Myocyte (in vitro differentiated cells): ENCODE data around the gene DLX6. TPM values are rescaled to one million over a fixed set of nuclear protein-coding genes. Genes with fewer than 3 reads are reported as not detected.
"Not testable (repeated sequence)": the region's sequence is repeated elsewhere in the genome, so short reads cannot be mapped to it uniquely, and the experiment has no call there.

Source experiments
- DNase-seq: peaks from one replicate; pipeline ENCODE4 v3.0.0-alpha.2; 2012; ENCODE audit warnings: low read depth
- total RNA-seq: library from RNA; depleted of rRNA; stranded (reverse); fragments of >200 nt; gene quantifications from 2 replicates; pipeline ENCODE4 v1.2.3, GENCODE V29; 2014

Gene DLX6
- total RNA-seq, 1 donor from 2014 or later = 0.27 TPM

GRCh38 chr7:97021747-97022490 lies 16.6 kb downstream of the DLX6 start:
- DNase-seq = no peak

GRCh38 chr7:97022491-97023306 lies 17.3 kb downstream of the DLX6 start:
- no peak for DNase-seq

- peak; percentile 56 for DNase-seq
These were observed 19.1 kb downstream of the DLX6 start, which contains the start of gene DLX5 for GRCh38 chr7:97024209-97025129. TSS of gene DLX5 (minus strand) at chr7:97024831. CDS start at chr7:97024623, 208 bp downstream.

GRCh38 chr7:97025130-97025499 lies 19.8 kb downstream of the DLX6 start:
- DNase-seq = no peak

GRCh38 chr7:97025983-97026714 lies 20.8 kb downstream of the DLX6 start:
- no peak for DNase-seq

GRCh38 chr7:97026715-97027426 lies 21.5 kb downstream of the DLX6 start:
- no peak for DNase-seq

- DNase-seq = peak; percentile 90
These were observed 22.3 kb downstream of the DLX6 start for GRCh38 chr7:97027427-97028234.

GRCh38 chr7:97034213-97034852 lies 29.0 kb downstream of the DLX6 start:
- not testable (repeated sequence) for DNase-seq

GRCh38 chr7:97039374-97040065 lies 34.2 kb downstream of the DLX6 start:
- DNase-seq = no peak

GRCh38 chr7:97043281-97043680 lies 37.9 kb downstream of the DLX6 start:
- no peak for DNase-seq

Other genes with a start within 250 kb of the DLX6 start
- not detected in 2 replicates for gene DLX5, start 19.3 kb downstream of the DLX6 start, total RNA-seq
- 18.0 and 26.7 TPM in 2 replicates for gene SDHAF3, start 112.1 kb downstream of the DLX6 start, total RNA-seq